Transverse colon (tissue), 4 donors: ENCODE data around the gene MAMSTR. TPM values are rescaled to one million over a fixed set of nuclear protein-coding genes. Genes with fewer than 3 reads are reported as not detected.

ENCODE experiments used
- DNase-seq: peaks from one replicate; pipeline ENCODE4 v3.0.0-alpha.2; 2019
- H3K27ac ChIP-seq, 4 donors: fragments of 200-600 bp; sonication (generic); 2 replicates each; pipeline ENCODE4 v1.5.1; 2016 to 2018; ENCODE audit warnings: inconsistent platforms in 4 of 4
- H3K27me3 ChIP-seq: fragments of 200-600 bp; sonication (generic); 2 replicates; pipeline ENCODE4 v1.5.1; 2017; ENCODE audit warnings: inconsistent platforms
- H3K36me3 ChIP-seq, 4 donors: fragments of 200-600 bp; sonication (generic); 2 replicates each; pipeline ENCODE4 v1.5.1; 2017 to 2019; ENCODE audit warnings: inconsistent platforms in 4 of 4
- H3K4me1 ChIP-seq, 4 donors: fragments of 200-600 bp; sonication (generic); 2 replicates each; pipeline ENCODE4 v1.5.1; 2017 to 2020; ENCODE audit warnings: inconsistent platforms in 4 of 4
- H3K4me3 ChIP-seq, 4 donors: fragments of 200-600 bp; sonication (generic); 1 replicate in 1 of 4; 2 replicates in 3 of 4; pipeline versions ENCODE4 v1.5.1 to v1.6.1; 2017 to 2019; ENCODE audit warnings: inconsistent platforms in 4 of 4
- H3K9me3 ChIP-seq, 2 donors: fragments of 200-600 bp; sonication (generic); 2 replicates each; pipeline ENCODE4 v1.5.1; 2017 to 2019; ENCODE audit warnings: inconsistent platforms in 2 of 2
- CTCF ChIP-seq, 5 experiments: fragments of 200-600 bp in 3 of 5; fragments of 450-650 bp in 2 of 5; sonication (generic) in 3 of 5; IDR thresholded peaks; 1 replicate in 2 of 5; 2 replicates in 3 of 5; pipeline ENCODE4 v1.5.1; 2016 to 2017; ENCODE audit warnings: antibody characterized with exemption in 5 of 5, inconsistent platforms in 3 of 5, mild to moderate bottlenecking in 2 of 5, moderate library complexity in 1 of 5
- EP300 ChIP-seq: sonication (generic); formaldehyde crosslinking; IDR thresholded peaks from one replicate; pipeline ENCODE4 v1.6.1; 2017; ENCODE audit warnings: antibody characterized with exemption, low read depth
- POLR2A ChIP-seq: fragments of 450-650 bp; IDR thresholded peaks from one replicate; pipeline ENCODE4 v1.6.1; 2016; ENCODE audit warnings: antibody characterized with exemption, mild to moderate bottlenecking, moderate library complexity
- POLR2AphosphoS5 ChIP-seq, 3 donors: sonication (generic); formaldehyde crosslinking; IDR thresholded peaks; one replicate each; pipeline ENCODE4 v1.6.1; 2016; ENCODE audit warnings: antibody characterized with exemption in 3 of 3
- WGBS, 2 donors: methylation state at CpG; one replicate each; pipeline ENCODE4 v1.1.5; 2018; ENCODE audit warnings: low coverage in 1 of 2; 5-methylcytosine and 5-hydroxymethylcytosine counted together
- in situ Hi-C, 4 donors: fragments of 200-750 bp; cut with MboI; loops; one replicate each; pipeline versions ENCODE4 v1.15.0 to v1.15.1; 2017; ENCODE audit warnings: low sequenced_read_pairs in 3 of 4, low pct_ligation_motif_present in 1 of 4, low pct_unique_long_range_greater_than_20kb in 1 of 4
- intact Hi-C: fragments of 100-400 bp; cut with DNase I; formaldehyde crosslinking; loops from one replicate; pipeline ENCODE4 v1.15.1; 2023; ENCODE audit warnings: low total_unique reads
- total RNA-seq, 4 donors: library from RNA; depleted of rRNA; stranded (reverse); fragments of >200 nt; gene quantifications; one replicate each; pipeline ENCODE4 v1.1.0, GENCODE V29; 2016

The MAMSTR gene
- total RNA-seq, 4 donors from 2014 or later = 0.55 to 2.2 (median 1.6) TPM; not detected in 1

- no peak for DNase-seq
- no peak overlapping the region for H3K4me3 ChIP-seq
- intact Hi-C loops (no loop called here), in situ Hi-C loops (no loop called here)
- peaks cover 49% of the 10 kb centered on the region for H3K27me3 ChIP-seq
- WGBS, 2 donors = 43 to 52% methylated on average over 10 to 16 of the region's 16 CpGs
- H3K4me1 ChIP-seq = no peaks in the 10 kb centered on the region
- no peaks in the 10 kb centered on the region for H3K36me3 ChIP-seq
- TF ChIP-seq POLR2AphosphoS5 (IDR thresholded peaks at IDR 0.05) (no peak), POLR2A (no peak), CTCF (IDR thresholded peaks at IDR 0.05) (no peak), EP300 (no peak)
- no peaks in the 10 kb centered on the region for H3K9me3 ChIP-seq
- no peak overlapping the region for H3K27ac ChIP-seq
These were observed 41.1 kb upstream of the MAMSTR start for GRCh38 chr19:48760504-48761205.

GRCh38 chr19:48757741-48758144, 38.2 kb upstream of the MAMSTR start:
- no peak overlapping the region for H3K4me3 ChIP-seq
- intact Hi-C loops = no loop called here
- H3K9me3 ChIP-seq = no peaks in the 10 kb centered on the region
- peaks cover 54% of the 10 kb centered on the region for H3K27me3 ChIP-seq
- no peaks in the 10 kb centered on the region for H3K36me3 ChIP-seq
- H3K27ac ChIP-seq = no peak overlapping the region
- H3K4me1 ChIP-seq = peaks cover 5 to 7% (median 6%) of the 10 kb centered on the region in 4 donors
- no peak for DNase-seq
- TF ChIP-seq POLR2A (no peak), EP300 (no peak), CTCF (IDR thresholded peaks at IDR 0.05) (no peak), POLR2AphosphoS5 (IDR thresholded peaks at IDR 0.05) (no peak)
- WGBS, 2 donors = 79 to 80% methylated on average over 1 to 14 of the region's 14 CpGs
- in situ Hi-C loops = no loop called here

GRCh38 chr19:48757089-48757675, 37.7 kb upstream of the MAMSTR start:
- WGBS, 2 donors = 77% methylated on average over 11 of the region's 12 CpGs; no CpG with 5 or more reads in 1 of the 2 donors
- H3K27me3 ChIP-seq = peaks cover 56% of the 10 kb centered on the region
- H3K4me1 ChIP-seq = peaks cover 11 to 12% (median 11%) of the 10 kb centered on the region in 4 donors
- intact Hi-C loops = no loop called here
- no peaks in the 10 kb centered on the region for H3K9me3 ChIP-seq
- DNase-seq = no peak
- H3K4me3 ChIP-seq = no peak overlapping the region
- no peak for TF ChIP-seq POLR2A
- no peak for TF ChIP-seq POLR2AphosphoS5 (IDR thresholded peaks at IDR 0.05)
- TF ChIP-seq CTCF (IDR thresholded peaks at IDR 0.05) = no peak
- TF ChIP-seq EP300 = no peak
- in situ Hi-C loops = no loop called here
- no peaks in the 10 kb centered on the region for H3K36me3 ChIP-seq
- no peak overlapping the region for H3K27ac ChIP-seq

GRCh38 chr19:48756686-48757085, 37.2 kb upstream of the MAMSTR start:
- Histone ChIP-seq H3K4me3 (no peak overlapping the region), H3K9me3 (no peaks in the 10 kb centered on the region), H3K27ac (no peak overlapping the region), H3K27me3 (peaks cover 61% of the 10 kb centered on the region), H3K4me1 (peaks cover 12 to 15% (median 13%) of the 10 kb centered on the region in 4 donors), H3K36me3 (no peaks in the 10 kb centered on the region)
- intact Hi-C loops = no loop called here
- in situ Hi-C loops = no loop called here
- no peak for DNase-seq
- no peak for TF ChIP-seq CTCF (IDR thresholded peaks at IDR 0.05)
- TF ChIP-seq POLR2A = no peak
- TF ChIP-seq POLR2AphosphoS5 (IDR thresholded peaks at IDR 0.05) = no peak
- TF ChIP-seq EP300 = no peak
- 67% methylated on average over 9 of the region's 9 CpGs; no CpG with 5 or more reads in 1 of the 2 donors for WGBS, 2 donors
